ENCODE results near the gene VPREB3.

The VPREB3 gene

GRCh38 chr22:23764899-23765881, 11.0 kb upstream of the VPREB3 start:
- no peak for DNase-seq (ENCODE audit: low read depth in 2 of 2)

- DNase-seq (ENCODE audit: low read depth in 2 of 2): no peak
These were observed 9.7 kb upstream of the VPREB3 start for GRCh38 chr22:23763954-23764353.

GRCh38 chr22:23763579-23763945, 9.3 kb upstream of the VPREB3 start:
- DNase-seq (ENCODE audit: low read depth in 2 of 2): peak; percentile 44 to 50

- no peak for DNase-seq (ENCODE audit: low read depth in 2 of 2)
These were observed 8.8 kb upstream of the VPREB3 start, which contains the start of gene C22orf15 for GRCh38 chr22:23762842-23763578. TSS of gene C22orf15 (plus strand) at chr22:23762990. CDS start at chr22:23763307, 317 bp downstream.

- no peak for DNase-seq (ENCODE audit: low read depth in 2 of 2)
These were observed 5.8 kb upstream of the VPREB3 start for GRCh38 chr22:23760056-23760455.

- no peak for DNase-seq (ENCODE audit: low read depth in 2 of 2)
These were observed 5.3 kb upstream of the VPREB3 start for GRCh38 chr22:23759566-23759965.

GRCh38 chr22:23756891-23757290, 2.7 kb upstream of the VPREB3 start:
- DNase-seq (ENCODE audit: low read depth in 2 of 2): no peak

GRCh38 chr22:23755711-23756110, 1.5 kb upstream of the VPREB3 start:
- no peak for DNase-seq (ENCODE audit: low read depth in 2 of 2)

- no peak for DNase-seq (ENCODE audit: low read depth in 2 of 2)
These were observed 883 bp upstream of the VPREB3 start for GRCh38 chr22:23754980-23755636.

GRCh38 chr22:23753385-23753784, 840 bp downstream of the VPREB3 start:
- DNase-seq (ENCODE audit: low read depth in 2 of 2): no peak

- no peak for DNase-seq (ENCODE audit: low read depth in 2 of 2)
These were observed 1.5 kb downstream of the VPREB3 start for GRCh38 chr22:23752750-23753149.

- no peak for DNase-seq (ENCODE audit: low read depth in 2 of 2)
These were observed 2.0 kb downstream of the VPREB3 start for GRCh38 chr22:23752090-23752691.

GRCh38 chr22:23751441-23751996, 2.7 kb downstream of the VPREB3 start:
- no peak for DNase-seq (ENCODE audit: low read depth in 2 of 2)

GRCh38 chr22:23750714-23751440, 3.3 kb downstream of the VPREB3 start, which contains the start of gene ZNF70:
TSS of gene ZNF70 (minus strand) at chr22:23751112. CDS start at chr22:23745140, 5,972 bp downstream.
- peak; percentile 67 to 69 for DNase-seq (ENCODE audit: low read depth in 2 of 2)

- no peak for DNase-seq (ENCODE audit: low read depth in 2 of 2)
These were observed 3.9 kb downstream of the VPREB3 start for GRCh38 chr22:23750367-23750713.

- no peak for DNase-seq (ENCODE audit: low read depth in 2 of 2)
These were observed 4.4 kb downstream of the VPREB3 start for GRCh38 chr22:23749841-23750301.

GRCh38 chr22:23745791-23746190, 8.4 kb downstream of the VPREB3 start:
- no peak for DNase-seq (ENCODE audit: low read depth in 2 of 2)

GRCh38 chr22:23744485-23744884, 9.7 kb downstream of the VPREB3 start:
- DNase-seq (ENCODE audit: low read depth in 2 of 2): no peak

- no peak for DNase-seq (ENCODE audit: low read depth in 2 of 2)
These were observed 10.2 kb downstream of the VPREB3 start for GRCh38 chr22:23744001-23744400.

GRCh38 chr22:23743303-23743705, 10.9 kb downstream of the VPREB3 start:
- no peak for DNase-seq (ENCODE audit: low read depth in 2 of 2)
